Retinal pigment epithelial cell (primary cell): ENCODE results near the gene HEPHL1.

Source experiments
- DNase-seq: peaks from one replicate; pipeline ENCODE4 v3.0.0-alpha.2; 2010; ENCODE audit warnings: low read depth
- H3K4me3 ChIP-seq: 2 replicates; pipeline ENCODE4 v1.5.1; 2011; ENCODE audit warnings: mild to moderate bottlenecking, low read length, control low read depth, moderate library complexity
- CTCF ChIP-seq: conservative IDR thresholded peaks from 2 replicates; pipeline ENCODE4 v1.5.1; 2011; ENCODE audit warnings: low read depth, low read length, control low read depth, inconsistent platforms

HEPHL1 gene

GRCh38 chr11:94149431-94150017 is 128.4 kb downstream of the HEPHL1 start:
- H3K4me3 ChIP-seq = no peak overlapping the region
- no peak for DNase-seq
- no peak for TF ChIP-seq CTCF

GRCh38 chr11:94150056-94150455 is 128.9 kb downstream of the HEPHL1 start:
- no peak for DNase-seq
- TF ChIP-seq CTCF = no peak
- no peak overlapping the region for H3K4me3 ChIP-seq

- no peak overlapping the region for H3K4me3 ChIP-seq
- DNase-seq = no peak
- no peak for TF ChIP-seq CTCF
These were observed 129.8 kb downstream of the HEPHL1 start for GRCh38 chr11:94150704-94151685.

GRCh38 chr11:94151903-94152677 is 130.9 kb downstream of the HEPHL1 start:
- DNase-seq = no peak
- no peak overlapping the region for H3K4me3 ChIP-seq
- TF ChIP-seq CTCF = no peak

- no peak overlapping the region for H3K4me3 ChIP-seq
- no peak for DNase-seq
- no peak for TF ChIP-seq CTCF
These were observed 131.5 kb downstream of the HEPHL1 start for GRCh38 chr11:94152678-94153065.

- H3K4me3 ChIP-seq = no peak overlapping the region
- DNase-seq = no peak
- TF ChIP-seq CTCF = no peak
These were observed 132.2 kb downstream of the HEPHL1 start for GRCh38 chr11:94153320-94153719.
